Memory B cell (primary cell): ENCODE measurements around the gene IFNG.

Experiments used
- ATAC-seq: fragments of 150-1000 bp; cut with Tn5 transposase; 2 replicates; pipeline ENCODE4 v1.10.0; 2021; ENCODE audit warnings: low read depth, mild to moderate bottlenecking, moderate library complexity
- DNase-seq, 2 donors: peaks; one replicate each; pipeline ENCODE4 v3.0.0; 2022; ENCODE audit warnings: low spot score in 2 of 2
- H3K27ac Mint-ChIP-seq: one replicate; pipeline ENCODE4 v1.8.0; 2022; ENCODE audit warnings: mild to moderate bottlenecking, moderate library complexity, mixed read lengths
- H3K27me3 Mint-ChIP-seq: one replicate; pipeline ENCODE4 v1.8.0; 2022; ENCODE audit warnings: mixed read lengths
- H3K36me3 Mint-ChIP-seq: one replicate; pipeline ENCODE4 v1.8.0; 2022; ENCODE audit warnings: mild to moderate bottlenecking, mixed read lengths
- H3K4me1 Mint-ChIP-seq: one replicate; pipeline ENCODE4 v1.8.0; 2022; ENCODE audit warnings: mixed read lengths
- H3K4me3 Mint-ChIP-seq: one replicate; pipeline ENCODE4 v1.8.0; 2022; ENCODE audit warnings: mild to moderate bottlenecking, moderate library complexity, mixed read lengths
- H3K9me3 Mint-ChIP-seq: one replicate; pipeline ENCODE4 v1.8.0; 2022; ENCODE audit warnings: mixed read lengths

Gene IFNG

GRCh38 chr12:68148261-68148951 is 11.1 kb downstream of the IFNG start:
- no peak overlapping the region for H3K27ac Mint-ChIP-seq
- no peaks in the 10 kb centered on the region for H3K27me3 Mint-ChIP-seq
- H3K9me3 Mint-ChIP-seq, result no peaks in the 10 kb centered on the region

DNA sequence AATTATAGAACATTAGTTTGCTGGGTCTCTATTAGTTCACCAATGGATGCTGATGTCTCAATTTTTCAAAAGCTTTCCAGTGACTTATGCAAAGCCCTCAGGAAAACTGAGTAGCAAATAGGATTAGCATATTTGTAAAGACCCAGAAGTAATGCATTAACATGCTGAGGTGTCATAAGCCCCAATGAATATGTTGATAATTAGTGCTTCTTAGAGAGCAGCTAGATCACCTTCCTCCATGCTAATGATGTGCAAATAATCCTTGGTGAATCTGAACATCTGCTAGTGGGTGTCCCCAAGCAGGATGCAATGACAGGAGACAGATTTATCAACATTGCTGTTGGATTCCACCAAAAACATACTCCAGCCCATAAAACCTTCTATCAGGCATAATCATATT is 19.0 kb downstream of the IFNG start:
- H3K36me3 Mint-ChIP-seq, result peaks cover 18% of the 10 kb centered on the region
- ATAC-seq (no peak), DNase-seq (no peak)
- no peak overlapping the region for H3K27ac Mint-ChIP-seq
- H3K27me3 Mint-ChIP-seq, result no peaks in the 10 kb centered on the region
- H3K4me1 Mint-ChIP-seq, result peaks cover 2% of the 10 kb centered on the region
- no peaks in the 10 kb centered on the region for H3K9me3 Mint-ChIP-seq
- no peak overlapping the region for H3K4me3 Mint-ChIP-seq

More at GRCh38 chr12:68148261-68148951, 11.1 kb downstream of the IFNG start:
- peaks cover 2% of the 10 kb centered on the region for H3K36me3 Mint-ChIP-seq
- peaks cover 8% of the 10 kb centered on the region for H3K4me1 Mint-ChIP-seq
- DNase-seq, result no peak
- no peak for ATAC-seq
- H3K4me3 Mint-ChIP-seq, result no peak overlapping the region

DNA sequence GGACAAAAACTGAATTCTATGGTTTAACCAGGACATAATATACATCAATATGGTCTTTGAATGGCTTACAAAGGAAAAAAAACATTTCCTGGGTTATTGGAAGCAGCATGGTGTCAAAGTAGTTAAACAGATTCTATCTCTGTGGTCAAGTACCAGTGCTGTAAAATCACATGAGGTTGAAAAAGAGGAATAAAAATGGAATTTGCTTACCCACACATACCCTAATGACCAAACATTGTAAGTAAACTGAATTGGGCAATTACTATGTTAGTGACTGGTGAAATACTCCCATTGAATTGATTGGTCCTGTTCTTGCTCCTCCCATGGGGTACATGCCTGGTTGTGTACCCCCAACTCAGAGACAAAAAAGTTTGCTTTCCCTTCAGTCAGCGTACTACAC is 19.6 kb downstream of the IFNG start:
- ATAC-seq, result no peak
- no peak overlapping the region for H3K4me3 Mint-ChIP-seq
- H3K27me3 Mint-ChIP-seq, result no peaks in the 10 kb centered on the region
- peaks cover 2% of the 10 kb centered on the region for H3K4me1 Mint-ChIP-seq
- H3K36me3 Mint-ChIP-seq, result peaks cover 20% of the 10 kb centered on the region
- no peaks in the 10 kb centered on the region for H3K9me3 Mint-ChIP-seq
- no peak for DNase-seq
- H3K27ac Mint-ChIP-seq, result no peak overlapping the region

DNA sequence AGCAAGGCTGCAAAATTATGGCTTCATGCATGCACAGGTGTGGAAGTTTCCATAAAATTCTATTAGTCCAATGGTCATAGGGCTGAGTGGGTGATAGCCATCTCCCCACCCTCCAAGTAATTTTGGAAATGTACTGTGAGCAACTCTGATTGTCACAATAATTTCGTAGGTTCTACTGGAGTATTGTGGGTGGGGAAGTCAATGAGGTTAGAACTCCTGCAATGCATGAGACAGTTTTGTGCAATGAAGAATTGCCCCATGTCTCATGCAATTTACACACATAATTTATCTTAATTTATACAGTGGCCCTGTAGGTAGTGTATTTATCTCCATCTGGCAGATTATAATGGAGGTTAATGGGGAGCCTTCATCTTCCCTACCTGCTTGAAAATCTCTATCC is 20.5 kb downstream of the IFNG start:
- Mint-ChIP-seq H3K27me3 (no peaks in the 10 kb centered on the region), H3K36me3 (peaks cover 23% of the 10 kb centered on the region), H3K27ac (no peak overlapping the region), H3K4me1 (peaks cover 5% of the 10 kb centered on the region), H3K9me3 (no peaks in the 10 kb centered on the region), H3K4me3 (no peak overlapping the region)
- DNase-seq, result no peak
- no peak for ATAC-seq

DNA sequence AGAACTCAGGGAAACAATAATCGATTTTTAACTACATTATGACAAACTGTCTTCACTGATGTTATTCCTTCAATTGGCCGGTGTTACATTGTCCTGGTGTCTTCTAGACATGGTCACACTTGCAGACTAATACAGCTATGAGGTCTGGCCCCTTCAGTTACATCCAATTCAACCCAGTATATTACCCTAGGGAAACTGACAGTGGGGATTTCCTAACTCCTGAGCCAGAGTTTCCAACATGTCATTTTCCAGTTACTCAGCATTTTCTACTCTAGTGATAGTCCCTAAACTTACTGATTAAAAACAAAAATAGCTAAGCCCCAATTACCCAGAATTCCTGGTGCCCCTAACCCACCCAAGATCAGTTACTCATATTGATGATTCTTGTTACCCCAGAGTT is 21.1 kb downstream of the IFNG start:
- ATAC-seq (no peak), DNase-seq (no peak)
- H3K4me1 Mint-ChIP-seq, result peaks cover 5% of the 10 kb centered on the region
- no peaks in the 10 kb centered on the region for H3K27me3 Mint-ChIP-seq
- H3K27ac Mint-ChIP-seq, result no peak overlapping the region
- H3K36me3 Mint-ChIP-seq, result peaks cover 27% of the 10 kb centered on the region
- H3K9me3 Mint-ChIP-seq, result no peaks in the 10 kb centered on the region
- H3K4me3 Mint-ChIP-seq, result no peak overlapping the region

DNA sequence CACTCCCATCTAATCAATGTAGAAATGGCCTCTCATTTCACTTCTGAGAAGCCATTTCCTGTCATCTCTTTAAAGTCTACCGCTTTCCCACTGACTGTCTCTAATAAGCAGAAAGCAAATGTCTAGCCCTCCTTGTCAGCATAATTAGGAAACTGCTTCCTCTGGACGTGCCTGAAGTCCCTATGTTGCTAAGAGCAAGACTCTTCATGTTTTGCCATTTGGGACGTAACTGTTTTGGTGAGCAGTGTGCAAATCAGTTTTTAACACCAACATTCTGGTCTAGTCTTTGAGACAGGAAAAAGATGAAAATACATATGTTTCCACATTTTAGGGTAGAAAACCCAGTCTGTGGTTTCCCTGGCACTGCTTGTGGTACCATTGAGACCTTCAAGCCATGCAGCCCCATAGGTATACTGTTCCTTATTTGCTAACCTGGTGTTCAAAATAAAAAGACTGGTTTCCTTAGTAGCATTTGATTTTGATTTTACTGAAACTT is 22.2 kb downstream of the IFNG start:
- DNase-seq (no peak), ATAC-seq (no peak)
- H3K4me3 Mint-ChIP-seq, result no peak overlapping the region
- H3K36me3 Mint-ChIP-seq, result peaks cover 18% of the 10 kb centered on the region
- H3K4me1 Mint-ChIP-seq, result peaks cover 5% of the 10 kb centered on the region
- no peaks in the 10 kb centered on the region for H3K9me3 Mint-ChIP-seq
- no peaks in the 10 kb centered on the region for H3K27me3 Mint-ChIP-seq
- peak overlapping the region; percentile 8 for H3K27ac Mint-ChIP-seq

DNA sequence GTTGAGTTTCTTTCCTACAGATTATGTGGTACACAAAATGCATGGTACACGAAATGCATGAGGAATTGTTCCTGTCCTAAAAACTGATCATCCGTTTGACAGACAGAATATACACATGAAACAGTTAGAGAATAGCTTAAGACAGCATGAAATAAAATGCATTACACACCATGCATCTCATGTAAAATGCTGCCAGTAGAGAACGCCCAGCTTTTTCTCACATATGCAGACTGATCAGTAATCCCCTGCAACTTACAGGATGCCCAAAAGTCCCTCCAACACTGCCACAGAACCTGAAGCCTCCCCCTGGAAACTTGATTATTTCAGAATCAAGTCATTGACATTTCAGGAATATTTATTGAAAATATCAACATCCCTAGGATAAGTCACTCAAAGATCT is 24.0 kb downstream of the IFNG start:
- Mint-ChIP-seq H3K36me3 (peaks cover 29% of the 10 kb centered on the region), H3K27me3 (no peaks in the 10 kb centered on the region), H3K27ac (no peak overlapping the region), H3K4me1 (peaks cover 5% of the 10 kb centered on the region), H3K4me3 (no peak overlapping the region), H3K9me3 (peaks cover 7% of the 10 kb centered on the region)
- ATAC-seq (no peak), DNase-seq (no peak)

DNA sequence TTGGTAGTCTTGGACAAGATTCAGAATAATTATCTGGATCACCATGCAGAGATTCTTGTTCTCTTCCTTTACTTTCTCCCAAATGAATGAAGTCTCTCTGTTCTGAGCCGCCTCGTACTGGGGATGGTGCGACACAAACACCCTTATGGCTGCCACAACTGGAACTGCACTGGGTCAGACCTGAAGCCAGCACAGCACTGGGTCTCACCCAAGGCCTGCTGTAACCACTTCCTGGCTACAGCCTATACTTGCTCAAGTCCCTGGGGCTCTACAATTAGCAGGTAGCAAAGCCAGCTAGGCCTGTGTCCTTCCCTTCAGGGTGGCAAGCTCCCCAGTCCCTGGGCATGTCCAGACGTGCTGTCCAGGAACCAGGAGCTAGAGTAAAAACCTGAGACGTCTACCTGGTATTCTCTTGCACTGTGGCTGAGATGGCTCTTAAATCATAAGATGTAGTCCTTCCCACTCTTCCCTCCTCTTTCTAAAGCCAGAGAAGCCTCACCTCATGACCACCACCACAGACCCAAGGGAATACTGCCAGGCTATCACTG is 27.6 kb downstream of the IFNG start:
- Mint-ChIP-seq H3K36me3 (peaks cover 44% of the 10 kb centered on the region), H3K4me1 (peaks cover 5% of the 10 kb centered on the region), H3K27ac (no peak overlapping the region), H3K4me3 (no peak overlapping the region), H3K27me3 (no peaks in the 10 kb centered on the region), H3K9me3 (peaks cover 21% of the 10 kb centered on the region)
- ATAC-seq, result no peak
- DNase-seq, result no peak

GRCh38 chr12:68129979-68130378 is 29.6 kb downstream of the IFNG start:
- Mint-ChIP-seq H3K4me1 (peaks cover 6% of the 10 kb centered on the region), H3K27ac (no peak overlapping the region), H3K27me3 (no peaks in the 10 kb centered on the region), H3K36me3 (peaks cover 48% of the 10 kb centered on the region), H3K9me3 (peaks cover 26% of the 10 kb centered on the region), H3K4me3 (no peak overlapping the region)
- DNase-seq, result no peak
- ATAC-seq, result no peak

- DNase-seq (no peak), ATAC-seq (no peak)
- Mint-ChIP-seq H3K9me3 (peaks cover 7% of the 10 kb centered on the region), H3K4me3 (no peak overlapping the region), H3K4me1 (peaks cover 10% of the 10 kb centered on the region), H3K27me3 (no peaks in the 10 kb centered on the region), H3K27ac (no peak overlapping the region), H3K36me3 (peaks cover 19% of the 10 kb centered on the region)
These were observed 37.2 kb downstream of the IFNG start for GRCh38 chr12:68122236-68122920.

GRCh38 chr12:68121143-68121542 is 38.4 kb downstream of the IFNG start:
- H3K9me3 Mint-ChIP-seq, result peaks cover 7% of the 10 kb centered on the region

GRCh38 chr12:68119724-68120211 is 39.8 kb downstream of the IFNG start:
- no peak for ATAC-seq

More at GRCh38 chr12:68121143-68121542, 38.4 kb downstream of the IFNG start:
- Mint-ChIP-seq H3K36me3 (peaks cover 13% of the 10 kb centered on the region), H3K27ac (no peak overlapping the region), H3K27me3 (no peaks in the 10 kb centered on the region), H3K4me1 (peaks cover 13% of the 10 kb centered on the region), H3K4me3 (no peak overlapping the region)
- DNase-seq, result no peak
- ATAC-seq, result no peak

GRCh38 chr12:68119250-68119649 is 40.3 kb downstream of the IFNG start:
- H3K9me3 Mint-ChIP-seq, result no peaks in the 10 kb centered on the region
- no peak overlapping the region for H3K4me3 Mint-ChIP-seq
- H3K4me1 Mint-ChIP-seq, result peaks cover 10% of the 10 kb centered on the region
- H3K36me3 Mint-ChIP-seq, result peaks cover 2% of the 10 kb centered on the region
- H3K27me3 Mint-ChIP-seq, result no peaks in the 10 kb centered on the region
- no peak for ATAC-seq
- H3K27ac Mint-ChIP-seq, result no peak overlapping the region
- no peak for DNase-seq

More at GRCh38 chr12:68119724-68120211, 39.8 kb downstream of the IFNG start:
- H3K9me3 Mint-ChIP-seq, result peaks cover 2% of the 10 kb centered on the region
- no peak for DNase-seq
- H3K4me3 Mint-ChIP-seq, result no peak overlapping the region
- peaks cover 5% of the 10 kb centered on the region for H3K36me3 Mint-ChIP-seq
- H3K27me3 Mint-ChIP-seq, result no peaks in the 10 kb centered on the region
- H3K4me1 Mint-ChIP-seq, result peaks cover 10% of the 10 kb centered on the region
- no peak overlapping the region for H3K27ac Mint-ChIP-seq

GRCh38 chr12:68118096-68118755 is 41.3 kb downstream of the IFNG start:
- H3K4me1 Mint-ChIP-seq, result peaks cover 10% of the 10 kb centered on the region
- no peak for DNase-seq
- H3K9me3 Mint-ChIP-seq, result no peaks in the 10 kb centered on the region
- H3K4me3 Mint-ChIP-seq, result no peak overlapping the region
- no peaks in the 10 kb centered on the region for H3K27me3 Mint-ChIP-seq
- no peak for ATAC-seq
- no peak overlapping the region for H3K27ac Mint-ChIP-seq
- peaks cover 2% of the 10 kb centered on the region for H3K36me3 Mint-ChIP-seq
